Type B pancreatic cell (in vitro differentiated cells): ENCODE data around the gene COL5A2. TPM values are rescaled to one million over a fixed set of nuclear protein-coding genes. Genes with fewer than 3 reads are reported as not detected.

Source experiments
- DNase-seq: peaks from one replicate; pipeline ENCODE4 v3.0.0; 2021; ENCODE audit warnings: mixed read lengths; ENCODE audit not compliant: unreplicated experiment; ENCODE audit errors: extremely low spot score
- H3K27ac Mint-ChIP-seq: 2 replicates; pipeline ENCODE4 v1.8.0; 2021; ENCODE audit warnings: mild to moderate bottlenecking, mixed read lengths
- H3K27me3 Mint-ChIP-seq: 2 replicates; pipeline ENCODE4 v1.8.0; 2021; ENCODE audit warnings: mixed read lengths
- H3K36me3 Mint-ChIP-seq: 2 replicates; pipeline ENCODE4 v1.8.0; 2021; ENCODE audit warnings: mixed read lengths
- H3K4me1 Mint-ChIP-seq: one replicate; pipeline ENCODE4 v1.8.0; 2021; ENCODE audit warnings: mixed read lengths; ENCODE audit not compliant: unreplicated experiment
- H3K4me3 Mint-ChIP-seq: 2 replicates; pipeline ENCODE4 v1.8.0; 2021; ENCODE audit warnings: mild to moderate bottlenecking, mixed read lengths
- H3K9me3 Mint-ChIP-seq: 2 replicates; pipeline ENCODE4 v1.8.0; 2021; ENCODE audit warnings: mixed read lengths
- total RNA-seq: library from RNA; stranded (reverse); gene quantifications from 2 replicates; pipeline ENCODE4 v1.2.1, GENCODE V29; 2021; ENCODE audit warnings: low replicate concordance
- TF ChIP-seq, protein P1 (sequence below): fragments of 200-600 bp; sonication (generic); conservative IDR thresholded peaks from 2 replicates; pipeline ENCODE4 v1.5.0; 2021; ENCODE audit warnings: antibody characterized with exemption, mild to moderate bottlenecking

Gene COL5A2
- total RNA-seq, 1 donor from 2014 or later = 137 TPM

GRCh38 chr2:189069855-189070619 lies 109.5 kb downstream of the COL5A2 start:
- no peaks in the 10 kb centered on the region for H3K9me3 Mint-ChIP-seq
- TF ChIP-seq, protein P1, sequence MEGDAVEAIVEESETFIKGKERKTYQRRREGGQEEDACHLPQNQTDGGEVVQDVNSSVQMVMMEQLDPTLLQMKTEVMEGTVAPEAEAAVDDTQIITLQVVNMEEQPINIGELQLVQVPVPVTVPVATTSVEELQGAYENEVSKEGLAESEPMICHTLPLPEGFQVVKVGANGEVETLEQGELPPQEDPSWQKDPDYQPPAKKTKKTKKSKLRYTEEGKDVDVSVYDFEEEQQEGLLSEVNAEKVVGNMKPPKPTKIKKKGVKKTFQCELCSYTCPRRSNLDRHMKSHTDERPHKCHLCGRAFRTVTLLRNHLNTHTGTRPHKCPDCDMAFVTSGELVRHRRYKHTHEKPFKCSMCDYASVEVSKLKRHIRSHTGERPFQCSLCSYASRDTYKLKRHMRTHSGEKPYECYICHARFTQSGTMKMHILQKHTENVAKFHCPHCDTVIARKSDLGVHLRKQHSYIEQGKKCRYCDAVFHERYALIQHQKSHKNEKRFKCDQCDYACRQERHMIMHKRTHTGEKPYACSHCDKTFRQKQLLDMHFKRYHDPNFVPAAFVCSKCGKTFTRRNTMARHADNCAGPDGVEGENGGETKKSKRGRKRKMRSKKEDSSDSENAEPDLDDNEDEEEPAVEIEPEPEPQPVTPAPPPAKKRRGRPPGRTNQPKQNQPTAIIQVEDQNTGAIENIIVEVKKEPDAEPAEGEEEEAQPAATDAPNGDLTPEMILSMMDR = no peak
- no peak overlapping the region for H3K4me3 Mint-ChIP-seq
- no peaks in the 10 kb centered on the region for H3K27me3 Mint-ChIP-seq
- H3K36me3 Mint-ChIP-seq = peaks cover 26% of the 10 kb centered on the region
- H3K27ac Mint-ChIP-seq = no peak overlapping the region
- H3K4me1 Mint-ChIP-seq = no peaks in the 10 kb centered on the region
- no peak for DNase-seq

DNA sequence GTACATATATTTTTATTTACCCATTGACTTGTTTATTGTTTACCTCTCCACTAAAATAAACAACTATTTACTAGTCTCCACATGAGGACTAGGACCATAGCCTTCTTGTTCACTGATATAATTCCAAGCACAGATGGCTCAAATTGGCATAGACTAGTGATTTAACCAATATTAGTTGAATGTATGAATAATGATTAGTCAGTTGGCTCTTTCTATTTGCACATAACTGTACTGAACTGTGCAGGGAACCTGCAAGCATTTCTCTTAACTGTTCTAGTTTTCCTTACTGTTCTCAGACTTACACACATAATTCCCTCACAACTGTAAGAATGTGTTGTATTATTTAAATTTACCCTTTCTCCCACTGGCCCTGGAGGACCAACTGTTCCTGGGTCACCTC lies 113.5 kb downstream of the COL5A2 start:
- Mint-ChIP-seq H3K9me3 (no peaks in the 10 kb centered on the region), H3K27ac (no peak overlapping the region), H3K27me3 (no peaks in the 10 kb centered on the region), H3K36me3 (peaks cover 28% of the 10 kb centered on the region), H3K4me1 (no peaks in the 10 kb centered on the region), H3K4me3 (no peak overlapping the region)
- DNase-seq = no peak
- TF ChIP-seq, protein P1 = no peak

GRCh38 chr2:189060096-189060642 lies 119.4 kb downstream of the COL5A2 start:
- Mint-ChIP-seq H3K27me3 (no peaks in the 10 kb centered on the region), H3K9me3 (no peaks in the 10 kb centered on the region), H3K4me3 (no peak overlapping the region), H3K4me1 (peaks cover 4% of the 10 kb centered on the region), H3K27ac (no peak overlapping the region), H3K36me3 (peaks cover 18% of the 10 kb centered on the region)
- TF ChIP-seq, protein P1 = no peak
- no peak for DNase-seq

- DNase-seq = no peak
- TF ChIP-seq, protein P1 = no peak
- Mint-ChIP-seq H3K36me3 (peaks cover 8% of the 10 kb centered on the region), H3K9me3 (no peaks in the 10 kb centered on the region), H3K4me3 (no peak overlapping the region), H3K27me3 (no peaks in the 10 kb centered on the region), H3K4me1 (peaks cover 4% of the 10 kb centered on the region), H3K27ac (no peak overlapping the region)
Measured at GRCh38 chr2:189057316-189057715, 122.2 kb downstream of the COL5A2 start.

- Mint-ChIP-seq H3K9me3 (no peaks in the 10 kb centered on the region), H3K36me3 (peaks cover 8% of the 10 kb centered on the region), H3K4me3 (no peak overlapping the region), H3K27ac (no peak overlapping the region), H3K4me1 (peaks cover 4% of the 10 kb centered on the region), H3K27me3 (no peaks in the 10 kb centered on the region)
- TF ChIP-seq, protein P1 = no peak
- DNase-seq = no peak
Measured at GRCh38 chr2:189056200-189057106, 123.1 kb downstream of the COL5A2 start.
